ENCODE measurements around the gene FOXO3. TPM values are rescaled to one million over a fixed set of nuclear protein-coding genes. Genes with fewer than 3 reads are reported as not detected.

The FOXO3 gene
- total RNA-seq, 2 experiments from 2014 or later = 7.5 to 9.0 TPM

DNA sequence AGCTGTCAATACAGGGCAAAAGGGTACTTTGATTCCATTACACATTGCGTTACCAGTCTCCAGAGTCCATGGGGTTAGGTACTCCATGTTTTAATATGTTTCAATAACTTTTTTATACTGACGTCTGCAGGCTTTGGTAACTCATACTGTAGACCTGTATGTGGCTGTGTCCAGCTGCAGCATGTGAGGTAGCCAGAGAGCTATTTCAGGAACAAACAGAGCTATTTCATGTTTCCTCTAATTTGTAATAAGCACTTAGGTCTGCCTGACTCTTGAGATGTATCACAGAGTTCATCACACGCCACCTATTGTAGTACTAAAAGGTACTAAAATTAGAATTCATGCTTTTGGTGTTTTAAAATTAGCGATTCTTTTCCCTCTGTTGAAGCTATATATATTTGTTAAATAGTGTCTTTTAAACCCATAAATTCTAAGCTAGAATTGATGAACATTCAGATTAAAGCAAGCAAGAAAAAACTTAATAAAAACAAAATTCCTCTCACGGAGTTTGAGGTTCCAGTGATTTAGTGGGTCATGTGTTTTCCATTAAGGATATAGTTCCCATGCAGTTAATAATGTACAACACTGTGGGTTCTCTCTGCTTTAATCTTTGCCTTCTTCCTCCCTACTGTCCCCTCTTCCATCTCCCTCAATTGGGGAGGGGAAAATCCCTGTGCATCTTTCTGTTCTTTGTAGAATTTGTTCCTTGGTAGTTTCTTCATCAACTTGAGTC, 37.0 kb downstream of the FOXO3 start:
- no peak overlapping the region for H3K4me3 Mint-ChIP-seq
- no peak for ATAC-seq
- POLR2A ChIA-PET = interaction anchor here (0.5 to 1.2 kb wide), 3 partner anchors 30 to 156 kb away, joined by 3 read pairs; no protein-coding TSS in a partner anchor
- peaks cover 2% of the 10 kb centered on the region for H3K36me3 Mint-ChIP-seq (ENCODE audit: low read depth)
- peaks cover 28% of the 10 kb centered on the region for H3K4me1 Mint-ChIP-seq (ENCODE audit: low read depth)
- H3K27me3 Mint-ChIP-seq = no peaks in the 10 kb centered on the region
- no peak for DNase-seq
- TF ChIP-seq, protein P1, sequence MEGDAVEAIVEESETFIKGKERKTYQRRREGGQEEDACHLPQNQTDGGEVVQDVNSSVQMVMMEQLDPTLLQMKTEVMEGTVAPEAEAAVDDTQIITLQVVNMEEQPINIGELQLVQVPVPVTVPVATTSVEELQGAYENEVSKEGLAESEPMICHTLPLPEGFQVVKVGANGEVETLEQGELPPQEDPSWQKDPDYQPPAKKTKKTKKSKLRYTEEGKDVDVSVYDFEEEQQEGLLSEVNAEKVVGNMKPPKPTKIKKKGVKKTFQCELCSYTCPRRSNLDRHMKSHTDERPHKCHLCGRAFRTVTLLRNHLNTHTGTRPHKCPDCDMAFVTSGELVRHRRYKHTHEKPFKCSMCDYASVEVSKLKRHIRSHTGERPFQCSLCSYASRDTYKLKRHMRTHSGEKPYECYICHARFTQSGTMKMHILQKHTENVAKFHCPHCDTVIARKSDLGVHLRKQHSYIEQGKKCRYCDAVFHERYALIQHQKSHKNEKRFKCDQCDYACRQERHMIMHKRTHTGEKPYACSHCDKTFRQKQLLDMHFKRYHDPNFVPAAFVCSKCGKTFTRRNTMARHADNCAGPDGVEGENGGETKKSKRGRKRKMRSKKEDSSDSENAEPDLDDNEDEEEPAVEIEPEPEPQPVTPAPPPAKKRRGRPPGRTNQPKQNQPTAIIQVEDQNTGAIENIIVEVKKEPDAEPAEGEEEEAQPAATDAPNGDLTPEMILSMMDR (IDR thresholded peaks at IDR 0.05) = no peak
- CTCF ChIA-PET = interaction anchor here (0.6 to 1.0 kb wide), 2 partner anchors 10 to 24 kb away, joined by 3 read pairs; no protein-coding TSS in a partner anchor
- no peak overlapping the region for H3K27ac Mint-ChIP-seq
- intact Hi-C loops (cut with micrococcal nuclease) = no loop called here
- H3K9me3 Mint-ChIP-seq = no peaks in the 10 kb centered on the region

DNA sequence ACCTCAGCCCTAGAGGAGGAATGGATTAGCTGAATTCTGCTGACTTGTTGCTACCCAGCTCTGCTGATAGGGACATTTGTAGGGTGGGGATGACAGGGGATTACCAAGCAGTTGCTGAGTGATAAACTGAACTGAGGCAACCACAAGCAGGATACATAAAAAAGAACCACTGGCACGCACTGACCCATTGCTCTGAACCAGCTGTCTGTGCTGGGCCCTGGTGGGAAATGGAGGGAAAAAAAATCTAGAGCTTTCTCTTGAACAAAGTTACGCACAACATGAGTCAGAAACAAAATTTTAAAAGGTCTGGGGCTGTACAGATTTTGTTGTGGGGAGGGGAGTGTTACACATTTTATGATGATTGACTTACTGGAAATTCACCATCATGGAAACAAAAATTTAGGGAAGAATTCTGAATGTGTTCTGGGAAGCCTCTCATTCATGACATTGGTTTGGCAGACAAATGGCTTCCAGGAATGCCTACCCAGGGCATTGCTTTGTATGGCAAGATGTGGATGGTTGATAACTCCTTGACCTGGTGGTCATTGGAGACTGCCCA, 37.7 kb downstream of the FOXO3 start:
- POLR2A ChIA-PET = interaction anchor here (0.5 to 1.2 kb wide), 3 partner anchors 31 to 155 kb away, joined by 3 read pairs; no protein-coding TSS in a partner anchor
- intact Hi-C loops (cut with micrococcal nuclease) = no loop called here

DNA sequence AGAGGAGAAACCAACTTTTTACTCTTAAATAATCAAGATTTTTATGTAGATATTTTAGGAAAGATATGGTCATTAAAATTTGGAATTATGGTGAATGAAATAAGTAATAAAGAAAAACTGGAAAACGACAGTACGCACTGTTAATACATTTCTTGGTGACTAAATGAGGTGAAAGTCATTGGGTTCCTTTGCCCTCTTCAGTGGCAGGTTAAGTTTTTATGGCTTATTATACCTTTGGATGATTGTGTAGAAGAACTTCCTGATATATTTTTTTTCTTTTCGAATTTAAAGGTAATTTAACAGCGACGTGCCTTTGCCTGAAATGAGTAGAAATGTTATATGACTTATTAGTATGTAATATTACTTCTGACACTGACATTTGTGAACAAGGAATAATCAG, 43.4 kb downstream of the FOXO3 start:
- no peak overlapping the region for H3K4me3 Mint-ChIP-seq
- no peaks in the 10 kb centered on the region for H3K36me3 Mint-ChIP-seq (ENCODE audit: low read depth)
- H3K9me3 Mint-ChIP-seq = no peaks in the 10 kb centered on the region
- ChIA-PET POLR2A (interaction anchor here (0.6 kb wide), 1 partner anchor 452 kb away, joined by 3 read pairs; no protein-coding TSS in a partner anchor), CTCF (interaction anchor here (1.2 kb wide), 1 partner anchor 12 kb away, joined by 3 read pairs; no protein-coding TSS in a partner anchor)
- peaks cover 12% of the 10 kb centered on the region for H3K4me1 Mint-ChIP-seq (ENCODE audit: low read depth)
- TF ChIP-seq, protein P1 (IDR thresholded peaks at IDR 0.05) = no peak
- ATAC-seq (no peak), DNase-seq (no peak)
- intact Hi-C loops (cut with micrococcal nuclease) = no loop called here
- H3K27ac Mint-ChIP-seq = no peak overlapping the region
- no peaks in the 10 kb centered on the region for H3K27me3 Mint-ChIP-seq

More for the DNA sequence above, 37.7 kb downstream of the FOXO3 start:
- Mint-ChIP-seq H3K4me3 (no peak overlapping the region), H3K36me3 (ENCODE audit: low read depth) (no peaks in the 10 kb centered on the region), H3K27ac (peak overlapping the region; percentile 65), H3K9me3 (no peaks in the 10 kb centered on the region), H3K4me1 (ENCODE audit: low read depth) (peaks cover 24% of the 10 kb centered on the region), H3K27me3 (no peaks in the 10 kb centered on the region)
- ATAC-seq (peak; percentile 90), DNase-seq (peak; percentile 47)
- TF ChIP-seq, protein P1 (IDR thresholded peaks at IDR 0.05) = no peak
- CTCF ChIA-PET = interaction anchor here (0.6 to 1.0 kb wide), 2 partner anchors 9 to 23 kb away, joined by 3 read pairs; no protein-coding TSS in a partner anchor

DNA sequence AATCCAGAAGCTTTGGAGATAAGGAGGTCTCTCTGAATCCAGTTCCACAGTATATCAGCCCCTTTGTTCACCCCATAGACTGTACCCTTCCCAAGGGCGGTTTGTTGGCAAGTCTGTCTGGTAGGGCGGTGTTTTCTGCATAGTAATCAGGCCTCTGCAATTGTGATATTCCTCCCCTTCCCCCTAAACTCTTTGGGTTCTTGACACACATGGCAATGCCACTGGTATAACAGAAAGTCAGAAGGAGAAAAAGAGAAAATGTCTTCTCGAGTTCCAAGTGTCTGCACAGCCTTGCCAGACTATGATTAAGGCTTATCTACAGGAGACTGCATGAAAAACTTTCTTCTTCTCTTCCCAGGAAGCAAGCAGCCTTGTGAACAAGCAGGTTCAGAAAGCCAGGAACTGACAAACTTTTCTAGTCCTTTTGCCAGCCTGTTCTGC, 45.6 kb downstream of the FOXO3 start:
- Mint-ChIP-seq H3K4me3 (no peak overlapping the region), H3K27me3 (no peaks in the 10 kb centered on the region), H3K4me1 (ENCODE audit: low read depth) (peaks cover 30% of the 10 kb centered on the region), H3K9me3 (no peaks in the 10 kb centered on the region), H3K36me3 (ENCODE audit: low read depth) (no peaks in the 10 kb centered on the region), H3K27ac (no peak overlapping the region)
- intact Hi-C loops (cut with micrococcal nuclease) = no loop called here
- ChIA-PET POLR2A (no interaction called here), CTCF (no interaction called here)
- TF ChIP-seq, protein P1 (IDR thresholded peaks at IDR 0.05) = no peak
- no peak for ATAC-seq
- DNase-seq = no peak

Data from activated CD8-positive, alpha-beta T cell treated with anti-CD3 and anti-CD28 coated beads for 36 hours (primary cell).